Lower leg skin (tissue), 3 donors: ENCODE measurements around the gene ZDHHC5.

Experiments
- POLR2A ChIP-seq, 2 donors: fragments of 450-650 bp; IDR thresholded peaks; one replicate each; pipeline ENCODE4 v1.6.1; 2016 to 2017; ENCODE audit warnings: antibody characterized with exemption in 2 of 2, mild to moderate bottlenecking in 1 of 2, moderate library complexity in 1 of 2
- TF ChIP-seq, protein P1 (sequence below), 3 donors: fragments of 450-650 bp; IDR thresholded peaks; one replicate each; pipeline ENCODE4 v1.5.1; 2016; ENCODE audit warnings: antibody characterized with exemption in 3 of 3, mild to moderate bottlenecking in 3 of 3, moderate library complexity in 2 of 3

DNA sequence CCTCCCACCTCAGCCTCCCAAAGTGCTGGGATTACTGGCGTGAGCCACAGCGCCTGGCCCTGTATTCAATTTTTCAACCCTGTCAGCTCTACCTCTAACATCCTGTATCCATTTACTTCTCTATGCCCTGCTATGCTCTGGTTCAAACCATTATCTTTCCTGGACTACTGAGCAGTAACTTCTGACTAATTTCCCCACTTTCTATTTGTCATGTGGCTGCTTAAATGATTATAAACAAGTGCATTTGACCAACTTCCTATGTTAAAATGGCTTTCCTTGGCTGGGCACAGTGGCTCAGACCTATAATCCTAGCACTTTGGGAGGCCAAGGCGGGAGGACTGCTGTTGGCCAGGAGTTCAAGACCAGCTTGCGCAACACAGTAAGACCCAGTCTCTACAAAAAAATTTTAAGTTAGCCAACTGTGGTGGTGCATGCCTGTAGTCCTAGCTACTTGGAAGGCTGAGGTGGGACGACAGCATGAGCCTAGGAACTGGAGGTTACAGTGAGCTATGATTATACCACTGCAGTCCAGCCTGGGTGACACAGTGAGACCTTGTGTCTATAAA lies 42.0 kb downstream of the ZDHHC5 start:
- TF ChIP-seq, protein P1, sequence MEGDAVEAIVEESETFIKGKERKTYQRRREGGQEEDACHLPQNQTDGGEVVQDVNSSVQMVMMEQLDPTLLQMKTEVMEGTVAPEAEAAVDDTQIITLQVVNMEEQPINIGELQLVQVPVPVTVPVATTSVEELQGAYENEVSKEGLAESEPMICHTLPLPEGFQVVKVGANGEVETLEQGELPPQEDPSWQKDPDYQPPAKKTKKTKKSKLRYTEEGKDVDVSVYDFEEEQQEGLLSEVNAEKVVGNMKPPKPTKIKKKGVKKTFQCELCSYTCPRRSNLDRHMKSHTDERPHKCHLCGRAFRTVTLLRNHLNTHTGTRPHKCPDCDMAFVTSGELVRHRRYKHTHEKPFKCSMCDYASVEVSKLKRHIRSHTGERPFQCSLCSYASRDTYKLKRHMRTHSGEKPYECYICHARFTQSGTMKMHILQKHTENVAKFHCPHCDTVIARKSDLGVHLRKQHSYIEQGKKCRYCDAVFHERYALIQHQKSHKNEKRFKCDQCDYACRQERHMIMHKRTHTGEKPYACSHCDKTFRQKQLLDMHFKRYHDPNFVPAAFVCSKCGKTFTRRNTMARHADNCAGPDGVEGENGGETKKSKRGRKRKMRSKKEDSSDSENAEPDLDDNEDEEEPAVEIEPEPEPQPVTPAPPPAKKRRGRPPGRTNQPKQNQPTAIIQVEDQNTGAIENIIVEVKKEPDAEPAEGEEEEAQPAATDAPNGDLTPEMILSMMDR (IDR thresholded peaks at IDR 0.05): no peak
- TF ChIP-seq POLR2A (IDR thresholded peaks at IDR 0.05): no peak
